ENCODE data around the gene ATP5MK.

DNA sequence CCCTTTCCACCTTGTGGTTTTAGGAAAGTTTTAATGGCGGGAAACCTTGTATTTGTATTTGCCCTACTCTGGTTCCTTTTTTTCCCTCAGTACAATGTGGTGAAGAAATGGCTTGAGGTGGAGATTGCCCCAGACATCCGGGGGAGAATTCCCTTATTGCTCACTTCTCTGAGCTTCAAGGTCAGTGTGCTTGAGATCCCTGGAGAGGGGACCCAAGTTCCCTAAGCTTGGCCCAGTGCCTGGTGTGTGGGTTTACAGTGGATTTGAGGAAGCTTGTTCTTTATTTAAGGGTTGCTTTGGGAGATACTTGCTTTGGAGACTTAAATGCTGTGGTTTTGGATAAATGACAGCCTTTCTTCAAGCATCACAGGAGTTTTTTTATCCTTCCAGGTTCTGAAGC, 37.6 kb upstream of the ATP5MK start:
- TF ChIP-seq CTCF (IDR thresholded peaks at IDR 0.05) (no peak), POLR2A (IDR thresholded peaks at IDR 0.05) (no peak)

Measured in thyroid gland (tissue), 4 donors.